Fibroblast of the aortic adventitia (primary cell): ENCODE results near the gene SLC35A2. TPM values are rescaled to one million over a fixed set of nuclear protein-coding genes. Genes with fewer than 3 reads are reported as not detected.

ENCODE experiments used
- DNase-seq: peaks from one replicate; pipeline ENCODE4 v3.0.0-alpha.2; 2010; ENCODE audit warnings: low read depth
- H3K4me3 ChIP-seq: 2 replicates; pipeline ENCODE4 v1.5.1; 2011; ENCODE audit warnings: low read depth, mild to moderate bottlenecking, control low read depth, low read length, moderate library complexity
- CTCF ChIP-seq: IDR thresholded peaks from 2 replicates; pipeline ENCODE4 v1.5.1; 2011; ENCODE audit warnings: mild to moderate bottlenecking, low read length, control low read depth, inconsistent platforms; ENCODE audit not compliant: insufficient read depth
- total RNA-seq: library from RNA; depleted of rRNA; stranded (reverse); fragments of >200 nt; gene quantifications from 2 replicates; pipeline ENCODE4 v1.2.3, GENCODE V29; 2012; ENCODE audit warnings: low replicate concordance

The SLC35A2 gene
- 5.6 and 12.2 TPM in 2 replicates for total RNA-seq

GRCh38 chrX:48911412-48912182 lies at the start of gene SLC35A2:
Gene SLC35A2 (minus strand): TSS chrX:48911646. CDS start chrX:48911636, 10 bp downstream.
- DNase-seq = peak; percentile 58

GRCh38 chrX:48960291-48960690 lies 48.8 kb upstream of the SLC35A2 start:
- no peak for DNase-seq
- TF ChIP-seq CTCF = no peak
- no peak overlapping the region for H3K4me3 ChIP-seq

More at GRCh38 chrX:48911412-48912182, at the start of gene SLC35A2:
- H3K4me3 ChIP-seq = peak within 1 kb of the TSS; percentile 77
- no peak for TF ChIP-seq CTCF

GRCh38 chrX:48958635-48959094 lies 47.2 kb upstream of the SLC35A2 start:
- H3K4me3 ChIP-seq = peak overlapping the region; percentile 62
- TF ChIP-seq CTCF = no peak
- peak; percentile 70 for DNase-seq

- no peak for TF ChIP-seq CTCF
- peak; percentile 98 for DNase-seq
- H3K4me3 ChIP-seq = peak overlapping the region; percentile 79
Measured at GRCh38 chrX:48957827-48958634, 46.6 kb upstream of the SLC35A2 start.

- DNase-seq = no peak
- H3K4me3 ChIP-seq = peak within 1 kb of the TSS; percentile 79
- TF ChIP-seq CTCF = no peak
Measured at GRCh38 chrX:48957477-48957826, 46.0 kb upstream of the SLC35A2 start, which contains the start of gene OTUD5. Gene OTUD5 (minus strand): TSS chrX:48957607. CDS start chrX:48957570, 37 bp downstream.

GRCh38 chrX:48956728-48957414 lies 45.4 kb upstream of the SLC35A2 start:
- no peak for TF ChIP-seq CTCF
- DNase-seq = no peak
- peak overlapping the region; percentile 76 for H3K4me3 ChIP-seq
